GM18526 (cell line): ENCODE measurements around the gene C19orf73.

Experiments
- POLR2A ChIP-seq: IDR thresholded peaks from 3 replicates; pipeline ENCODE4 v1.6.1; 2011; ENCODE audit not compliant: insufficient read length; ENCODE audit errors: extremely low read depth

The C19orf73 gene

GRCh38 chr19:49132974-49133609 is 14.1 kb upstream of the C19orf73 start:
- TF ChIP-seq POLR2A: no peak

GRCh38 chr19:49130325-49130724 is 11.4 kb upstream of the C19orf73 start:
- no peak for TF ChIP-seq POLR2A

- no peak for TF ChIP-seq POLR2A
Measured at GRCh38 chr19:49129238-49129583, 10.3 kb upstream of the C19orf73 start.

- no peak for TF ChIP-seq POLR2A
Measured at GRCh38 chr19:49128545-49129237, 9.7 kb upstream of the C19orf73 start.

- TF ChIP-seq POLR2A: peak; percentile 39
Measured at GRCh38 chr19:49127674-49128544, 9.0 kb upstream of the C19orf73 start.

GRCh38 chr19:49126575-49126974 is 7.6 kb upstream of the C19orf73 start:
- TF ChIP-seq POLR2A: no peak

GRCh38 chr19:49125025-49125731 is 6.2 kb upstream of the C19orf73 start:
- no peak for TF ChIP-seq POLR2A

- no peak for TF ChIP-seq POLR2A
Measured at GRCh38 chr19:49120868-49121267, 1.9 kb upstream of the C19orf73 start.

- TF ChIP-seq POLR2A: no peak
Measured at GRCh38 chr19:49120325-49120683, 1.4 kb upstream of the C19orf73 start.

- TF ChIP-seq POLR2A: no peak
Measured at GRCh38 chr19:49119411-49120324, 725 bp upstream of the C19orf73 start, which contains the start of gene PPFIA3. Gene PPFIA3, plus strand, starts transcription at chr19:49119544. Its CDS starts 8,330 bp downstream, at chr19:49127874.

- TF ChIP-seq POLR2A: no peak
Measured at GRCh38 chr19:49117677-49118564, 1.0 kb downstream of the C19orf73 start.

- TF ChIP-seq POLR2A: no peak
Measured at GRCh38 chr19:49116544-49116943, 2.4 kb downstream of the C19orf73 start.

GRCh38 chr19:49114630-49115363 is 4.1 kb downstream of the C19orf73 start:
- no peak for TF ChIP-seq POLR2A
